Activated CD8-positive, alpha-beta T cell treated with anti-CD3 and anti-CD28 coated beads for 36 hours (primary cell): ENCODE measurements around the gene SHISA5. TPM values are rescaled to one million over a fixed set of nuclear protein-coding genes. Genes with fewer than 3 reads are reported as not detected.

Experiments used
- ATAC-seq: fragments of 200-7000 bp; cut with Tn5 transposase; one replicate; pipeline ENCODE4 v1.10.0; 2021; ENCODE audit warnings: mild to moderate bottlenecking, moderate library complexity
- CTCF ChIA-PET: fragments of 350-600 bp; sonication (Branson Sonifier 250); formaldehyde crosslinking; loops from one replicate; lab custom pipeline; 2021; ENCODE audit warnings: antibody characterized with exemption; lab: Charles Lee
- POLR2A ChIA-PET: fragments of 350-600 bp; sonication (Branson Sonifier 250); formaldehyde crosslinking; loops from one replicate; lab custom pipeline; 2021; ENCODE audit warnings: antibody characterized with exemption; lab: Charles Lee
- DNase-seq: peaks from one replicate; pipeline ENCODE4 v3.0.0-alpha.2; 2020
- H3K27ac Mint-ChIP-seq: one replicate; pipeline ENCODE4 v1.8.0; 2021; ENCODE audit warnings: mild to moderate bottlenecking, mixed read lengths
- H3K27me3 Mint-ChIP-seq: one replicate; pipeline ENCODE4 v1.8.0; 2021; ENCODE audit warnings: mixed read lengths
- H3K36me3 Mint-ChIP-seq: one replicate; pipeline ENCODE4 v1.8.0; 2021; ENCODE audit warnings: low read depth, mixed read lengths
- H3K4me1 Mint-ChIP-seq: one replicate; pipeline ENCODE4 v1.8.0; 2021; ENCODE audit warnings: low read depth, mixed read lengths
- H3K4me3 Mint-ChIP-seq: one replicate; pipeline ENCODE4 v1.8.0; 2021; ENCODE audit warnings: mild to moderate bottlenecking, moderate library complexity, mixed read lengths
- H3K9me3 Mint-ChIP-seq: one replicate; pipeline ENCODE4 v1.8.0; 2021; ENCODE audit warnings: mixed read lengths
- intact Hi-C: fragments of 100-400 bp; cut with micrococcal nuclease; formaldehyde crosslinking; loops from one replicate; pipeline ENCODE4 v1.10.0; 2022
- total RNA-seq, 2 experiments: library from RNA; stranded (reverse); gene quantifications; one replicate each; pipeline ENCODE4 v1.2.3, GENCODE V29; 2021
- TF ChIP-seq, protein P1 (sequence below): fragments of 200-600 bp; IDR thresholded peaks from one replicate; pipeline ENCODE4 v1.8.0; 2022; ENCODE audit warnings: antibody characterized with exemption, mild to moderate bottlenecking

Gene SHISA5
- total RNA-seq, 2 experiments from 2014 or later, result 65.9 to 71.4 TPM

GRCh38 chr3:48543271-48543866 lies 39.4 kb upstream of the SHISA5 start:
- no peak overlapping the region for H3K27ac Mint-ChIP-seq
- H3K27me3 Mint-ChIP-seq, result no peaks in the 10 kb centered on the region
- POLR2A ChIA-PET, result no interaction called here
- H3K36me3 Mint-ChIP-seq, result peaks cover 51% of the 10 kb centered on the region
- ATAC-seq, result no peak
- no peaks in the 10 kb centered on the region for H3K9me3 Mint-ChIP-seq
- DNase-seq, result no peak
- H3K4me3 Mint-ChIP-seq, result no peak overlapping the region
- CTCF ChIA-PET, result interaction anchor here (2.4 kb wide), 1 partner anchor 107 kb away, joined by 17 read pairs; no protein-coding TSS in a partner anchor
- intact Hi-C loops, result loop anchor here (10.0 kb wide), 1 partner anchor 269 kb away; no protein-coding TSS in a partner anchor
- TF ChIP-seq, protein P1, sequence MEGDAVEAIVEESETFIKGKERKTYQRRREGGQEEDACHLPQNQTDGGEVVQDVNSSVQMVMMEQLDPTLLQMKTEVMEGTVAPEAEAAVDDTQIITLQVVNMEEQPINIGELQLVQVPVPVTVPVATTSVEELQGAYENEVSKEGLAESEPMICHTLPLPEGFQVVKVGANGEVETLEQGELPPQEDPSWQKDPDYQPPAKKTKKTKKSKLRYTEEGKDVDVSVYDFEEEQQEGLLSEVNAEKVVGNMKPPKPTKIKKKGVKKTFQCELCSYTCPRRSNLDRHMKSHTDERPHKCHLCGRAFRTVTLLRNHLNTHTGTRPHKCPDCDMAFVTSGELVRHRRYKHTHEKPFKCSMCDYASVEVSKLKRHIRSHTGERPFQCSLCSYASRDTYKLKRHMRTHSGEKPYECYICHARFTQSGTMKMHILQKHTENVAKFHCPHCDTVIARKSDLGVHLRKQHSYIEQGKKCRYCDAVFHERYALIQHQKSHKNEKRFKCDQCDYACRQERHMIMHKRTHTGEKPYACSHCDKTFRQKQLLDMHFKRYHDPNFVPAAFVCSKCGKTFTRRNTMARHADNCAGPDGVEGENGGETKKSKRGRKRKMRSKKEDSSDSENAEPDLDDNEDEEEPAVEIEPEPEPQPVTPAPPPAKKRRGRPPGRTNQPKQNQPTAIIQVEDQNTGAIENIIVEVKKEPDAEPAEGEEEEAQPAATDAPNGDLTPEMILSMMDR, result no peak
- H3K4me1 Mint-ChIP-seq, result no peaks in the 10 kb centered on the region

GRCh38 chr3:48538451-48538850 lies 34.5 kb upstream of the SHISA5 start:
- no peak for DNase-seq
- Mint-ChIP-seq H3K27me3 (no peaks in the 10 kb centered on the region), H3K27ac (no peak overlapping the region), H3K4me3 (no peak overlapping the region), H3K9me3 (no peaks in the 10 kb centered on the region), H3K36me3 (peaks cover 58% of the 10 kb centered on the region), H3K4me1 (no peaks in the 10 kb centered on the region)
- POLR2A ChIA-PET, result no interaction called here
- intact Hi-C loops, result no loop called here
- CTCF ChIA-PET, result interaction anchor here (1.3 to 1.4 kb wide), 2 partner anchors 11 to 102 kb away, joined by 4 read pairs; no protein-coding TSS in a partner anchor
- TF ChIP-seq, protein P1, result no peak
- ATAC-seq, result no peak

GRCh38 chr3:48536785-48537184 lies 32.8 kb upstream of the SHISA5 start:
- no peaks in the 10 kb centered on the region for H3K27me3 Mint-ChIP-seq
- no peaks in the 10 kb centered on the region for H3K4me1 Mint-ChIP-seq
- intact Hi-C loops, result no loop called here
- no peak overlapping the region for H3K27ac Mint-ChIP-seq
- TF ChIP-seq, protein P1, result no peak
- ChIA-PET CTCF (interaction anchor here (1.2 to 1.4 kb wide), 5 partner anchors 13 to 101 kb away, joined by 3 to 6 read pairs (median 4); no protein-coding TSS in a partner anchor), POLR2A (interaction anchor here (0.6 to 1.0 kb wide), 3 partner anchors 19 to 89 kb away, joined by 3 to 5 read pairs (median 4); no protein-coding TSS in a partner anchor)
- H3K4me3 Mint-ChIP-seq, result no peak overlapping the region
- DNase-seq (no peak), ATAC-seq (no peak)
- H3K9me3 Mint-ChIP-seq, result no peaks in the 10 kb centered on the region
- H3K36me3 Mint-ChIP-seq, result peaks cover 61% of the 10 kb centered on the region

DNA sequence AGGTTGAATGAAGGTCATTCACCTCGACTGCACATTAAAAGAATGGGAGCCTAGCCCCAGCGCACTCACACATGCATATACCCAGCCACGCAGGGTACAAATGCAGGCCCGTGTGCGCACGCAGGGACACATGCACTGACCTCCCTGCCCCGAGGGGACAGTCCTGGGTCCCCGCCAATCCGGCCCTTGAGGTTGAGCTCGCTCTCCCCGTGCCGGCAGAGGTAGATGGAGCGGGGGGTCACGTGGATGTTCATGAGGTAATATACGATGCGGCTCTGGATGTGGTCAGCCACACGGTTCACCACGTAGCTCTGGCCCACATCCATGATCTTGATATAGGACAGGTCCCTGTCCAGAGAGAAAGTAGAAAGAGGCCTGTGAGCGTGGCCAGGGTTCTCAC lies 32.1 kb upstream of the SHISA5 start:
- H3K4me1 Mint-ChIP-seq, result no peaks in the 10 kb centered on the region
- DNase-seq (no peak), ATAC-seq (no peak)
- intact Hi-C loops, result no loop called here
- ChIA-PET POLR2A (interaction anchor here (0.6 kb wide), 1 partner anchor 20 kb away, joined by 5 read pairs; no protein-coding TSS in a partner anchor), CTCF (interaction anchor here (1.3 kb wide), 1 partner anchor 13 kb away, joined by 6 read pairs; no protein-coding TSS in a partner anchor)
- no peaks in the 10 kb centered on the region for H3K9me3 Mint-ChIP-seq
- peaks cover 64% of the 10 kb centered on the region for H3K36me3 Mint-ChIP-seq
- TF ChIP-seq, protein P1, result no peak
- H3K4me3 Mint-ChIP-seq, result no peak overlapping the region
- H3K27me3 Mint-ChIP-seq, result no peaks in the 10 kb centered on the region
- no peak overlapping the region for H3K27ac Mint-ChIP-seq

DNA sequence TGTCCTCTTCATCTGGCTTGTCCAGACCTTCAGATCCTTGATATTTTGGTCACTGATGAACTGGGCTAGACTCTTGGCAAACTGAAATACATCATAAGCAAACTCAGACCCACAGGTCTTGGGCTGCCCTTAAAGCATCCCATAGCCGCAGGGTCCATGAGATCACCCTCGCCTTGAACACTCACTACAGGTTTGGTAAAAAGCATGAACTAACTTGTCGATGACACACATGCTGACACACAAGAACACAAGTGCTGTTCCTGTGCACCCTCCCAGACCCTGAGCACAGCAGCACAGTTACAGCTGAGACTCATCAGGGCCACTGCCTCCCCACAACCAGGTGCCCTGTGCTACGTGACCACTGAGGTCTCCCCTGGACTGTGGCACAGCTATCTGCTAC lies 31.6 kb upstream of the SHISA5 start:
- Mint-ChIP-seq H3K4me3 (no peak overlapping the region), H3K36me3 (peaks cover 64% of the 10 kb centered on the region), H3K4me1 (no peaks in the 10 kb centered on the region), H3K27me3 (no peaks in the 10 kb centered on the region), H3K9me3 (no peaks in the 10 kb centered on the region), H3K27ac (no peak overlapping the region)
- ChIA-PET CTCF (interaction anchor here (1.3 kb wide), 1 partner anchor 14 kb away, joined by 6 read pairs; no protein-coding TSS in a partner anchor), POLR2A (no interaction called here)
- TF ChIP-seq, protein P1, result no peak
- DNase-seq (no peak), ATAC-seq (no peak)
- intact Hi-C loops, result no loop called here
